Keratinocyte (primary cell): ENCODE measurements around the gene NXN.

Experiments used
- EZH2 ChIP-seq: IDR thresholded peaks from one replicate; pipeline ENCODE4 v1.6.1; 2012; ENCODE audit warnings: inconsistent platforms, mild to moderate bottlenecking, low read length, moderate library complexity
- TF ChIP-seq, protein P1 (sequence below), 3 experiments: IDR thresholded peaks in 1 of 3; conservative IDR thresholded peaks in 1 of 3; optimal IDR thresholded peaks in 1 of 3; 2 replicates in 2 of 3; 3 replicates in 1 of 3; pipeline versions ENCODE3 to v1.5.1; 2011; ENCODE audit warnings: low read length in 3 of 3, mild to moderate bottlenecking in 3 of 3, moderate library complexity in 2 of 3, control low read depth in 1 of 3, inconsistent platforms in 1 of 3; ENCODE audit not compliant: insufficient read depth in 2 of 3; ENCODE audit errors: extremely low read depth in 1 of 3

DNA sequence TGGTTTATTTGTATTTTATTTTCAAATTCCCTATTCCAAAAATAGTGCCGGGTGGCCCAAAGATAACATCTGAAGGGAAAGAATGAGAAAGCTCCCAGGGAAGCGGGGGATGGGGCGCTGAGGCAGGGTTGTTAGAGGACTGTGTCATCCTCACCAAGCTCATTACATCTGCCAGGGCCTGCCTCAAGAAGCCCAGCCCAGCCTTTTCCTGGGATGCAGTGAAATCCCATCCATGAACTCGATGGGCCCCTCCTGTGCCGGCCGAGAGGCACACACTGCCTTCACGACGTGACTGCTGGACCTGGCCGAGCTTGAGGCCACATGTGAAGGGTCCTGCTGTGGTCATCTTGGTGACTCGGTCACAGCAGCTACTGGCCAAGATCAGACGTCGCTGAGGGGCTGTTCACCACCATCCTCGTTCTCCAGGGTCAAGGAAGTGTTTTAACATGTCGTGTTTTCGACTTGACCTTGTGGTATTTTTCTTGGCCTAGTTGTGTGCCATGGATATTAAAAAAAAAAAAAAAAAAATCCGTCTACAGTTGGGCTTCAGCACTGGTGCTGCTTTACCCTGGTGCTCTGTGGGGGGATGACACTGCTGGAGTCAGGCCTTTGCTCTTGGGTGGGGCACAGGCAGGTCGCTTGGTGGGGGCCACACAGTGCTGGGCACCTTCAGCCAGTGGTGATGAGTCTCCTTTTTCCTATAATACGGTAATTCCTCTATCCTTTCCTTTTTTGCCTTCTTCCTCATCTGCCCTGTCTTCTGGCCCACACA lies 22.2 kb upstream of the NXN start:
- TF ChIP-seq, protein P1, sequence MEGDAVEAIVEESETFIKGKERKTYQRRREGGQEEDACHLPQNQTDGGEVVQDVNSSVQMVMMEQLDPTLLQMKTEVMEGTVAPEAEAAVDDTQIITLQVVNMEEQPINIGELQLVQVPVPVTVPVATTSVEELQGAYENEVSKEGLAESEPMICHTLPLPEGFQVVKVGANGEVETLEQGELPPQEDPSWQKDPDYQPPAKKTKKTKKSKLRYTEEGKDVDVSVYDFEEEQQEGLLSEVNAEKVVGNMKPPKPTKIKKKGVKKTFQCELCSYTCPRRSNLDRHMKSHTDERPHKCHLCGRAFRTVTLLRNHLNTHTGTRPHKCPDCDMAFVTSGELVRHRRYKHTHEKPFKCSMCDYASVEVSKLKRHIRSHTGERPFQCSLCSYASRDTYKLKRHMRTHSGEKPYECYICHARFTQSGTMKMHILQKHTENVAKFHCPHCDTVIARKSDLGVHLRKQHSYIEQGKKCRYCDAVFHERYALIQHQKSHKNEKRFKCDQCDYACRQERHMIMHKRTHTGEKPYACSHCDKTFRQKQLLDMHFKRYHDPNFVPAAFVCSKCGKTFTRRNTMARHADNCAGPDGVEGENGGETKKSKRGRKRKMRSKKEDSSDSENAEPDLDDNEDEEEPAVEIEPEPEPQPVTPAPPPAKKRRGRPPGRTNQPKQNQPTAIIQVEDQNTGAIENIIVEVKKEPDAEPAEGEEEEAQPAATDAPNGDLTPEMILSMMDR (optimal IDR thresholded peaks at IDR 0.05 in 1 of 3, IDR thresholded peaks at IDR 0.05 in 1 of 3, conservative IDR thresholded peaks at IDR 0.05 in 1 of 3; ENCODE audit: extremely low read depth in 1 of 3, insufficient read depth in 2 of 3, low read length in 3 of 3): no peak
- TF ChIP-seq EZH2: no peak
